Osteoblast (primary cell): ENCODE measurements around the gene NOP14. TPM values are rescaled to one million over a fixed set of nuclear protein-coding genes. Genes with fewer than 3 reads are reported as not detected.
A peak's percentile ranks its signal among the peaks of the same experiment; 100 is the strongest.

Experiments used
- DNase-seq: peaks from one replicate; pipeline ENCODE4 v3.0.0; 2011; ENCODE audit warnings: low spot score, mixed read lengths; ENCODE audit not compliant: insufficient read length; ENCODE audit errors: missing footprints
- H2AFZ ChIP-seq: 2 replicates; pipeline ENCODE4 v1.6.0; 2011; ENCODE audit warnings: mild to moderate bottlenecking, low read length
- H3K27ac ChIP-seq: 2 replicates; pipeline ENCODE4 v1.5.1; 2011; ENCODE audit warnings: mild to moderate bottlenecking, low read depth, low read length, moderate library complexity
- H3K27me3 ChIP-seq: 2 replicates; pipeline ENCODE4 v1.6.0; 2012; ENCODE audit warnings: mild to moderate bottlenecking, control low read depth, inconsistent platforms, low read length, moderate library complexity; ENCODE audit not compliant: insufficient read depth
- H3K36me3 ChIP-seq: 2 replicates; pipeline ENCODE4 v1.5.1; 2011; ENCODE audit warnings: mild to moderate bottlenecking, low read length, control low read depth, moderate library complexity; ENCODE audit not compliant: insufficient read depth
- H3K4me1 ChIP-seq: 2 replicates; pipeline ENCODE4 v1.5.1; 2011; ENCODE audit warnings: mild to moderate bottlenecking, low read length, control low read depth, moderate library complexity; ENCODE audit not compliant: insufficient read depth
- H3K4me2 ChIP-seq: 2 replicates; pipeline ENCODE4 v1.6.0; 2011; ENCODE audit warnings: mild to moderate bottlenecking, low read length; ENCODE audit not compliant: insufficient read depth
- H3K4me3 ChIP-seq: fragments of 200-600 bp; sonication (generic); 3 replicates; pipeline ENCODE4 v1.5.1; 2012; ENCODE audit warnings: mild to moderate bottlenecking, low read length, inconsistent platforms; ENCODE audit not compliant: insufficient read depth
- H3K79me2 ChIP-seq: 2 replicates; pipeline ENCODE4 v1.6.0; 2012; ENCODE audit warnings: mild to moderate bottlenecking, low read length, control low read depth, inconsistent platforms; ENCODE audit not compliant: insufficient read depth
- H3K9me3 ChIP-seq: 2 replicates; pipeline ENCODE4 v1.5.1; 2011; ENCODE audit warnings: low read depth, low read length, control low read depth
- H4K20me1 ChIP-seq: 2 replicates; pipeline ENCODE4 v1.6.0; 2012; ENCODE audit warnings: mild to moderate bottlenecking, low read length, control low read depth; ENCODE audit not compliant: insufficient read depth
- CTCF ChIP-seq: IDR thresholded peaks from 2 replicates; pipeline ENCODE4 v1.5.1; 2011; ENCODE audit warnings: mild to moderate bottlenecking, low read depth, low read length, moderate library complexity; ENCODE audit errors: extremely low read depth
- total RNA-seq: library from RNA; depleted of rRNA; stranded (reverse); fragments of >200 nt; gene quantifications from 2 replicates; pipeline ENCODE4 v1.2.3, GENCODE V29; 2012

The NOP14 gene
- total RNA-seq, 1 donor, result 30.0 TPM

GRCh38 chr4:2930758-2931511, 32.3 kb downstream of the NOP14 start:
- Histone ChIP-seq H3K27me3 (no peaks in the 10 kb centered on the region), H4K20me1 (peaks cover 24% of the 10 kb centered on the region), H2AFZ (no peak overlapping the region), H3K36me3 (peaks cover 57% of the 10 kb centered on the region), H3K4me2 (no peak overlapping the region), H3K79me2 (peaks cover 29% of the 10 kb centered on the region), H3K9me3 (no peaks in the 10 kb centered on the region), H3K27ac (no peak overlapping the region), H3K4me3 (no peak overlapping the region), H3K4me1 (peaks cover 11% of the 10 kb centered on the region)
- peak; percentile 87 for DNase-seq
- no peak for TF ChIP-seq CTCF

GRCh38 chr4:2930135-2930757, 33.0 kb downstream of the NOP14 start:
- no peak for TF ChIP-seq CTCF
- no peak overlapping the region for H3K27ac ChIP-seq
- peaks cover 24% of the 10 kb centered on the region for H3K79me2 ChIP-seq
- no peak overlapping the region for H2AFZ ChIP-seq
- H3K27me3 ChIP-seq, result no peaks in the 10 kb centered on the region
- H3K9me3 ChIP-seq, result no peaks in the 10 kb centered on the region
- DNase-seq, result peak; percentile 62
- H4K20me1 ChIP-seq, result peaks cover 19% of the 10 kb centered on the region
- H3K4me3 ChIP-seq, result no peak overlapping the region
- no peak overlapping the region for H3K4me2 ChIP-seq
- peaks cover 4% of the 10 kb centered on the region for H3K4me1 ChIP-seq
- H3K36me3 ChIP-seq, result peaks cover 64% of the 10 kb centered on the region

GRCh38 chr4:2929469-2929868, 33.7 kb downstream of the NOP14 start:
- H3K27ac ChIP-seq, result no peak overlapping the region
- TF ChIP-seq CTCF, result no peak
- no peaks in the 10 kb centered on the region for H3K9me3 ChIP-seq
- H3K27me3 ChIP-seq, result no peaks in the 10 kb centered on the region
- peaks cover 71% of the 10 kb centered on the region for H3K36me3 ChIP-seq
- H4K20me1 ChIP-seq, result peaks cover 19% of the 10 kb centered on the region
- no peak overlapping the region for H3K4me2 ChIP-seq
- no peak for DNase-seq
- H3K79me2 ChIP-seq, result peaks cover 26% of the 10 kb centered on the region
- H3K4me1 ChIP-seq, result peaks cover 3% of the 10 kb centered on the region
- no peak overlapping the region for H3K4me3 ChIP-seq
- no peak overlapping the region for H2AFZ ChIP-seq
